HG02884 (cell line): ENCODE data around the gene HES5.

Experiments used
- ATAC-seq: cut with Tn5 transposase; IDR thresholded peaks from one replicate; pipeline ENCODE4 v1.9.1; 2021; ENCODE audit warnings: mild to moderate bottlenecking, moderate library complexity; ENCODE audit not compliant: unreplicated experiment

Gene HES5

DNA sequence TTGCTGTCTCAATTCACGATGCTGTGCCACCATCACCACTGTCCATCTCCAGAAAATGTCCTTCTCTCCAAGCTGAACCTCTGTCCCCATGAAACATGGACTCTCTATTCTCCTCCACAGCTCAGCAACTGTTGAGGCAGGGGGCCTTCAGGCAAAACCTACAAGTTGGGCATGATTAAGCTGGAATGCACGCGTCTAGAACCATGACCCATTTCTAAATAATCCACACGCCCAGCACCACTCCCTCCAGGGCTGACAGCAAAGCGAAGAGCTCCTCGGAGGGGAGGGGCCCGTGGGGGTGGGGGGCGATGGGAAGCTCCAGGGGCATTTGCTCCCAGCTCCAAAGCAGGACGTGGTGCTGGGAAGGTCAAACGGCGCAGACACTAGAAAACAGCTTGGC lies 3.3 kb upstream of the HES5 start:
- ATAC-seq: no peak

DNA sequence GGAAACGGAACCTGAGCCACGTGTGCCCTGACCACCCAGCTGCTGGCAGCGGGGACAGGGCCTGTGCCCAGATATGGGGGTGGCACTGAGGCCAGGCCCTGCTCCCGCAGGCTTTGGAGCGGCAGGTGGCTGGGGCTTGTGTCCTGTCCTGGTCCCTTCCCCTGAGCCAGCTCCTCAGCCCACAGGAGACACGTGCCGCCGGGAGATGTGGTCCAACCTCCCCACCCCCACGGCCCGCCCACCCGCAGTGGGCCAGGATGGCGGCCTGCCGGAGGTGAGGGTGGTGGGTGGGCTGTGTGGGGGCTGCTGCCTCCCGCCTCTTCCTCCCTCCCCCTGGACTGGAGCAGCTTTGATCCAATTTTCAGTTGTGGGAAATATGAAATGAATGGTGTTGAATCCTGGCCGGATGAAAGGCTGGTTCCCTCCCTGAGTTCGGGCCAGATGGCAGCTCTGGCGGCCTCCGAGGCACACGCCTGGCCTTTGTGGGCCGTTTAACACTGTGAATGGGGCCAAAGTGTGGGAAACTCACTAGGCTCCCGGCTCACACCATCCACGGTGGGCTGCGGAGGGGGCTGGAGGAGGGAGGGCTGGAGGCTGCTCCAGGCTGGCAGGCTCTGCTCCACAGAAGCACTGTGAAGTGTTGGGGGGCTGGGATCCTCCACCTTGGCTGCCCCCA lies 2.6 kb upstream of the HES5 start:
- no peak for ATAC-seq

DNA sequence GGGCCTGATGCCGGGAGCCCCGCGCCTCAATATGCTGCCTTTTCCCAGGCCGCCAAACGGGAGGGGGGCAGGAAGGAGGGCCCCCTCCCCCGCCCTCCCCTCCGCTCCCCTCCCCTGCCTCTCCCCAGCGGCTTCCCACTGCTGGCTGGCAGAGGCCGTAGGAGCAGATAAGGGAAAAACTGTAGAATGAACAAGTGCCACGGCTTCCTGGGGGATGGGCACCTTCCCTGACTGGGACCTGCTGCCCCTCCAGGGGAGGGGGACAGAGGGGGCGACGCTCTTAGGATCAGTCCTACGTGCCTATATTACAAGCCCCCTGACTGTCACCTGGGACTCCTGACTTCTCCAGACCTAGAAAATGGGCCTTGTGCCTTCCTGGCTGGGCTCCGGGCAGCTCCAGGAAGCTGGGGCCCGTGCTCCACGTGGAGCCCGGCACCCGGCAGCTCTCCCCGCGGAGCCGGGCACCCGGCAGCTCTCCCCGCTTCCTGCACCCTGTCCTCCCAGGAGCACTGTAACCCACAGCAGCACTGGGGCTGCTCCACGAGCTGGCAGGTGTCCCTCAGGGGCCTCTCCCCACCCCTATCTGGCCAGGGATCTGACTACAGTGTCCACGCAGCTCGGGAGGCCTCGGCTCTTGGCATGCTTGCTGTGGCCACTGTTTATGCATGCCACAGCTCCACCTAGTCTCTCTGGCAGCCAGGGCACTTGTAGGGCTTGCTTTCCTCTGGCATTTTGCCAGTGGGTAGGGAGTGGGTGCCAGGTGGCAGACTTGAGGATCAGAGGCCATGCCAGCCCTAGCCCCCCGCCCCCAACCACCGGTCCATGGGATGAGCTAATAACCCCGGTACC lies 674 bp upstream of the HES5 start:
- ATAC-seq: no peak

DNA sequence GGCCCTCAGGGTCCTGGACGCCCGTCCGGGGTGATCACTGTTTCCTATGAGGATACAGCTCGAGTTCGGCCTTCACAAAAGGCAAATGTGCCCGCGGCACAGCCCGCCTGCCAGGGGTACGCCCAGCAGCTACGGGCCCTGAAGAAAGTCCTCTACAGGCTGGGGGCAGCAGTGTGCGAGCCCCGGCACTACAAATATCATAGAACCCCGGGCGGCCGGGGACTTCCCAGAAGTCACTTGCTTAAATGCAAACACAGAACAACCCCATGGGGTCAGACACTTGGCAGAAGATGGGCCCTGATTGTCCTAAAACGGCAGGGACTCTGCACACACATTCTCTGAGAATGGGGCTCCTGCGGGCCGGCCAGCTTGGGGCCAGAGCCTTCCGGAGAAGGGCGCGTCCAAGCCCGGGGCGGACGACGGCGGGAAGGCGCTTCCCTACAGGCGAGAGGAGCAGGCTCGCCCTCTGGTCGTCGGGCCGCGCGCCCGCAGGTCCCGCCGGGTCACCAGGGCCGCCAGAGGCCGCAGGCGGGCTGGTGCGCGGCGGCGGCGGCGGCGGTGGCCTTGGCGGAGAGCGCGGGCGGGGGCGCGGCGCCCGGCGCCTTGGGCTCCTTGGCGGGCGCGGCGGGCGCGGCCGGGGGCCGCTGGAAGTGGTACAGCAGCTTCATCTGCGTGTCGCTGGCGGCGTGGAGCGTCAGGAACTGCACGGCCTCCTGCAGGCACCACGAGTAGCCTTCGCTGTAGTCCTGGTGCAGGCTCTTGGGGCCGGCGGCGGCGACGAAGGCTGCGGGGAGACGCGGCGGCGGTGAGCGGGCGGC lies 888 bp downstream of the HES5 start:
- ATAC-seq: no peak

DNA sequence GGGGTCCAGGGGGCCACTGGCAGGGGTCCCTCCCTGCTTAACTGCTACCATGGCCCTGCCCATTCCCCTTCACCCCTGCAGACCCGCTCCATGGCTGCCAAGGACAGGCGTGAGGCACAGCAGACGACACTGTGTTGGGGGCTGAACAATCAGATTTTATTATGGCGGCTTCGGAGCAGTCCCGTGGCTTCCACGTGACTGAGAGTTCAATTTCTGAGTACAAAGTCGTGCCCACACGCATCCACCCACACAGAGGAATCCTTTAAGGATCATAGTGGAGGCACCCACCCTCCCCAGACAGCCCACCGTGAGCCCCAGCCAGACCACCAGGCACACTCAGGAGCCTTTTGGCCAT lies 1.5 kb downstream of the HES5 start:
- ATAC-seq: no peak

DNA sequence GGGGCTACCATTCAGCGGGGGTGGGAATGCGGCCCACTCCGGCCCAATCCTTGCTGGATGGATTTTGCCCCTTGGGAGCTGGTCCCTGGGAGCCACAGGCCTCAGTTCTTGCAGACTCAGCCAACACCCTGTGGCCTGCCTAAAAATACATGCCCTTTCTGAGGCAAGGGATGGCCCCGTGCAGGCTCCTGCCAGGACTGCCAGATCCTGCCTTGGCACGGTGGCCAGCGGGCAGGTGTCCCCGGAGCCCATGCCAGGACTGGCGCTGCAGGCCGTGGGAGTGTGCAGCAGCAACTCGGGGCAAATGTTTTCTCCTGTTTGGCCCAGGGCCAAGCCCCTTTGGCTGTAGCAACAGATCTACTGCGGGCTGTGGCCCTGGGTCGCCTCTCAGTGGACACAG lies 2.0 kb downstream of the HES5 start:
- no peak for ATAC-seq

DNA sequence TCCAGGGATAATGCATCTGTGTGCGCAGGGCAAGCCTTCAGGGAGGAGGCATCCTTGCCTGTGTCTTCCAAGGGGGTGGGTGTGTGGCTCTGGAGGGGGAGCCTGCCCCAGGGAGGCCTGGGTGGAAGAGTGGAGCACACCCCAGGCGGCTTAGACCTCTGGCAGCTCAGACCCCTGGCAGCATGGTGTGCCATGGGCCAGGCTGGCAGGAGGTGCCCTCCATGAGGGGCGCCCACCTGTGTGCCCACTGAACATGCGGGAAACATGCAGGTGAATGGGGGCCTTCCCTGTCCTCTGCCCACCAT lies 2.6 kb downstream of the HES5 start:
- no peak for ATAC-seq

DNA sequence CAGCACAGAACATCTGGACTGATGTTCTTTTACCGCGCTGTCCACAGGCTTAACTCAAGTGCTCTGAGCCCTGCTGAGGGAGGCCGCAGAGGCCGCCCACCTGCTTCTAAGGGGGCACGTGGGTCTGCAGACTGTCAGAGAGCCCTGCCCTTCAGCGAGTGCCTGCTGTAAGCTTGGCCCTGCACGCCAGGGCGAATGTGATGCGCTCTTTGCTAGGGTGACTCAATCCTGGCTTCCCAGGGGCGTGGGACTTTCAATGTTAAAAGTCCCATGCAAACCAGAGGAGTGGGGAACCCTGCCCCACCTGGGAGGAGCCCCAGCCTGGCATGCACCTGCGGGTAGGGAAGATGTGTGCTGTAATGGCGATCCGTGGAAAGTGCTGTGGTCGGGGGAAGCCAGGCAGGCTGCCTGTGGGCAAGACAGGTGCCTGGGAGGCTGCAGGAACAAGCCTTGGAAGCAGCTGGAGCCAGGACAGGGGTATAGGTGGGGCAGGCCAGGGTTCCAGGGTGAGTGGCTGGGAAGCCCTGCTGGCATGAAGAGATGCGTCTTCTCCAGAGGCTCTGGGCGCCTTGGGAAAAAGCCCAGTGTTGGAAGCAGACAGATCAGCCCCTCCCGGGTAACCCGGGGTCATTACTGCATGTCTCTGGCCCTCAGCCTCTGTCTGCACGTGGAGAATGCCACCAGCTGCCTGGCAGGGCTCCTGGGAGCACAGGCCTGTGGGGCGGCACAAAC lies 3.1 kb downstream of the HES5 start:
- peak; percentile 38 for ATAC-seq

DNA sequence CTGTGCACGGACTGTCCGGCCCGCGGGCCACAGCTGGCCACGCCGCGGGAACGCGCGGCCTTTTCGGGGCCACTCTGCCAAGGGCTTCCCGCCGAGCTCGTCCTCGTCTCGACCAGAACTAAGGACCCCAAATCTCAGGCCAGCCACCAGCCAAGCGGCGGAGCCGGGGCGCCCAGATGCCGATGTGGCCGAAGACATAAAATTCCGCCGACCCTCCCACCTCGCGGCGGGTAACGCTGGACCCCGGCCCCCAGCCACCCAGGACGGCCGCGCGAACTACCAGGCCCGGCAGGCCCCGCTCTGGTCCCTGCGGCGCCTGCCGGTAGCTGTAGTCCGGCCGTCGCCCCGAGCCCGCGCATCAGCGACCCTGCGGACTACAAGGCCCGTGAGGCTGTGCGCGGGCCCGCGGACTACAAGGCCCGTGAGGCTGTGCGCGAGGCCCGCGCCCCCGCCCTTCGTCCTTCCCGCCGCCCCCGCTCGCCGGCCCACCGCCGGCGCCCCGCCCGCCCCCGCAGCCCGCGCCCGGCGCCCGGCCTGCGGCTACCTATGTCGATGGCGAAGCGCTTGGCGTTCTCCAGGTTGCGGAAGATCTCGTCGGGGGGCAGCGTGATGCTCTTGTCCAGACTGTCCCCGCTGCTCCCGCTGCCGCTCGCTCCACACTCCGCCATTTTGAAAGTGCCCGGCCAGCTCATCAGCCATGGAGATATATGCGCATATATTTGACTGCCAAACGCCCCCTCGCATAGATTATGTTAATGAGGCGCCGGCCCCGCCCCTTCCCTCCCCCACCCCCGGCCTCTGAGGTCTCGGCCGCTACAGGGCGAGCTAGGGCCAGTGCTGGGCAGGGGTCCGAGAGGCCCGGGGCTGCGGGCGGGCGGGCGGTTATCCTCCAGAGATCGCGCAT lies 3.9 kb downstream of the HES5 start, which contains the start of gene PANK4:
Gene PANK4 (minus strand): TSS at position 677 of the 904 bp plus-strand sequence. CDS start 9 bp downstream, at position 668.
- ATAC-seq: peak; percentile 85

DNA sequence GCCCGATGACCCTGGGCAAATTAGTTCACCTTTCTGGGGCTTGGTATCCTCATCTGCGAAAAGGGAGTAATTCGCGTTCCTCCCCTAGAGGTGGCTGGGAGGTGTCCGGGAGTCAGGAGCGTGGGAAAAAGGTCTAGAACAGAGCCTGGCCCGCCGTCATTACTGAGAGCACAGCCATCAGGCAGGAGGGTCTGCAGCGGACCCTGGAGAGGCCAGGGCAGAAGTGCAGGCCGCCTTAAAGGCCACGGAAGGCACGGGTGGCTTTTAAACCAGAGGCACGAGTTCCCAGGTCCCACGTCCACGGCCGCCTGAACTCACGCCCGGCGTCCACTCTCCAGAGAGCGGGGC lies 4.5 kb downstream of the HES5 start:
- ATAC-seq: no peak

DNA sequence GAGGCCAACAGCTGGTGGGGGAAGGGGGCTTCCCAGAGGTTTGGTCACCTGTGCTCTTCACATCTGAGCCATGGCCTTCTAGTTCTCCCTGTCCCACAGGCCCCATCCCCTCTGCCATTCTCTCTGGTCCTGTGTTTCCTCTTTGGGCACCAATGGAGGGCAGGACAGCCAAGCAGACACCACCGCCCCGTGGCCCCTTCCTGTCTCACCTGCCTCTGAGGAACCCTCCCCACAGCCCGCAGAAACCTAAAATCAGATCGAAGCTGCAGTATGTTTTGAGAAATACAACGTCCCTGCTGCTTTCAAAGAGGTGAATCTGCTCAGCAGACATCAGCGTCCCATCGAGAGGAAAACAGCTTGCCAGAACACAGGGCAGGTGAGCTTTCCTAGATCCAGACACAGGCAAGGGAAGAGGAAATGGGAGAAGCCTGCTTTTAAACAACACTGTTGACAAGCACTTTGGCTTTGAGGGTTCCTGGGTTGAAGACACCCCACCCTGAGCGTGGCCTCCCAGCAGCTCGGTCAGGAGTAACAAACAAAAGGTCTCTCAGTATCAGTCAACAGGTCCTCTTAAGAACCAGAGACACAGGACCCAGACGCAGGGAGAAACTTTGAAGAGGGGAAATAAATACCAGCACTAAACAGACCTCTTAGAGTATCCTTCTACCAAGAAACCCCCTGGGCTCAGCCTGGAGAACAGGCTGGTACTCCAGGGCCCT lies 6.0 kb downstream of the HES5 start:
- no peak for ATAC-seq

DNA sequence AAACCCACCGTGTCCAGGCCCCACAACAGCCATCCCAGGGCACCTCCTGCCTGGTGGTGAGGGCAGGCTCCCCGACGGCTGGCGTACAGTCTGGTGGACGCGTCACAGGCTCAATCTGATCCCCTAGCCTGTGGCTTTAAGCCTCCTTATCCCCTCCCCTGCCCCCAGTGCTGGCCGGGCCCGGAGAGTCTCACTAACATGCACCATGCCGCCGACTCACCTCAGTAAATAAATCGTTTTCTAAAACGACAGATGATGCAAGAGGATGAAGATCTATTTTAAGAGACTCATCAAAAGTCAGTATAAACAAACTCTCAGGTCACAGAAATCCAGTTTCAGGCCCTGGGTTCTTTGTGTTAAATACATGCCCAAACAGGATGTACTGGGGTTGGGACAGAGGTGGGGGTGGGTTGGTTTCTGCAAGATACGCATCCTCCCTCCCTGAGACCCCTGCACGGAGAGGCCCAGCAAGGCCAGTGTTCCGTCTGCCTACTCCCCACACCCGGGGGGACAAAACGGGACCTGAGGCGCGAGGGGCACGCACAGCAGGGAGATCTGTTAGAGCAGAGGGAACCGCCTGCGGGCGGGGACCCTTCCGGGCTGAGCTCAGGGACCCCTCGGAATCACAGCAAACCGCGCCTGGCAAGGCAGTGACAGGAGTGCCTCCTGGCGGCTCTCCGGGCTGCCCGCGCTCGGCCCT lies 6.7 kb downstream of the HES5 start:
- ATAC-seq: no peak

DNA sequence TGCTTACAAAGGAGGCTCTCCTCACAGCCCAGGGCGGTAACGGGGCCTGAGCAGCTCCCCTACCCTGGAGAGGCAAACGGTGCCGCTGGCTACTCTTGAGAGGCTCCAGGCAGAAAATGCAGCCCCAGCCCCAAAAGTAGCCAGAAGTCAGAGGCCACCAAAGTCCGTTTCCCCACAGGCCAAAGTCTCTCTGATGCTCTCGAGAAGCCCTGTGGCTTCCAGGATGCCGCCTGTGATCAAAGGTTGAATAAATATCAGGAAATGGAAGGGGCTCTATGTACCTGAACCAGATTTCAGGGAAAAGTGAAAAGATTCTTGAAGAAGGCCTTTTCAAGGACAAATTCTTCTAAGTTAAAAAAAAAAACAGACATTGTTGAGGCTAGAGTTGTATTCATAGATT lies 7.8 kb downstream of the HES5 start:
- ATAC-seq: no peak

DNA sequence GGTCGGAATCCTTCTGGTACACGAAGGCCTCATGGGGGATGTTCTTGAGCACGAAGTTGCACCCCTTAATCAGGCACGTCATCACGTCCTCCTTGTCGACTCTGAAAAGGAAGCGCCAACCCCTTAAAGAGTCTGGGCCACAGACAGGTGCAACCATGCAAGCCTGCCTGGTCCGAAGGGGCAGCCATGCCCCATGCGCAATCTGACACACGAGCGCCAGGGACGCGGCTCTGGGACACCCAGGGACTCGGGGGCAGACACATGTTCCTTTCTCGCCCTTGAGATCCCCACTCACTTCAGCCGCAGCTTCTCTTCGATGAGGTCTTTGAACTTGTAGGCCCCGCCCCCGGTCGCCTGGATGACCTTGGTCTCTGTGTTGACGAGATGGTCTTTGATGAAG lies 9.3 kb downstream of the HES5 start:
- no peak for ATAC-seq

DNA sequence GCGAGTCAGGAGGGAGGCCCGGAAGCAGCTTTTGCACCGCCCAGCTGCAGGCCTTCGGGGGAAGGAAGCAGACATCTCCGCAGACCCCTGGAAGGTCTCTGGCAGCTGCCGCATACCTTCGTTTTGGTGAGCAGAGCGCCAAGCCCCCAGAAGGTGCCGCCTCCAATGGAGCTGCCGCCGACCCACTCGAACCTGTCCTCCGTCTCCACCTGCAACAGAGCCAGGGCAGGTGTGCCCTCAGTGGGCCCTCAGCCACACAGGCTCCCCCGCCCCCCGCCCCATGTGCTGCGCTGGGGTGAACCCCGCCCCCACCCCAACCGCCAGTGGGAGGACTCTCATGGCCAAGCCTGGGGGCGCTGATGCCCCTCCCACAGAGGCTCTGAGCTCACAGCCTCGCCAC lies 9.9 kb downstream of the HES5 start:
- ATAC-seq: no peak

DNA sequence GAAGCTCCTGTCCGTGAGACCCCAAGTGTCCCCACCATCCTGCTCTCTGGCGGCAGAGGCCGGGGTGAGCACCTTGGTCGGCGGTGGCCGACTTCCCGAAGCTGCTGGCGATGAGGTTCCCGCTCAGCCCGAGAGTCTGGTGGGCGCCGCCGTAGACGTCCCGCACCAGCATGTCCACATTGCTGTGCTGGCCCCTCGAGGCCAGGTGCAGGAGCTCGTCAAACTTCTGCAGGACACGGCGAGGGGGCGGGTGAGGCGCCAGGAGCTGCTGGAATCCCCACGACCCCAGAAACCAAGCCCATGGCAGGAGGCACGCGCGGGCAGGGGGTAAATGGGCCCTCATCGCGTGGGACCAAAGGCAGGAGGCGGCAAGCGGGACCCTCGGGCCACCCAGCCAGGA lies 10.3 kb downstream of the HES5 start:
- ATAC-seq: no peak

DNA sequence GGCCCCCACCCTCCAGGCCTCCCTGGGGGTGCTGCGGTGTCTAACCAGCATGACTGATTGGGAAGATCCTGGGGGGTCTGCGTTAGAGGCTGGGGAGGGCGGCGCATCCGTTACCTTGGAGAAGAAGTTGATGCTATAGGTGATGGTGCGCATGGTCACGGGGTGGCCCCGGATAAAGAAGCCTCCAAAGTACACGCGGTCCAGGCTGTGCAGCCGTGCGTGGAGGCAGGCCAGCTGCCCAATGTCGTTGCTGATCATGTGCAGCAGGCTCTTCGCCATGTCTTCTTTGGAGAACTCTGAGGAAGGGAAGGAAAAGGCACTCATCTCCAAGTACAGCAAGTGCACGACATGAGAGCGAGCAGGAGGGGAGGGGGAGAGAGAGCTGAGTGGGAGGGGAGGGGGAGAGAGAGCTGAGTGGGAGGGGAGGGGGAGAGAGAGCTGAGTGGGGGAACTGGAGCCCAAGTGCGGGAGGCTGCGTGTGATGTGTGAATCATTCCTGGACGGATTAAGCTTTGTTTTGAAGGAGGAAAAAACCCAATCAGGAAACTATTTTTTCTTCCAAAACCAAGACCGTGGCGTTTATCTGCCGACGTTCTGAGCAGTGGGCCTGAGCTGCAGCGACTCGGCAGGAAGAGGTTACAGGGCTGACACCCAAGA lies 10.9 kb downstream of the HES5 start:
- no peak for ATAC-seq

DNA sequence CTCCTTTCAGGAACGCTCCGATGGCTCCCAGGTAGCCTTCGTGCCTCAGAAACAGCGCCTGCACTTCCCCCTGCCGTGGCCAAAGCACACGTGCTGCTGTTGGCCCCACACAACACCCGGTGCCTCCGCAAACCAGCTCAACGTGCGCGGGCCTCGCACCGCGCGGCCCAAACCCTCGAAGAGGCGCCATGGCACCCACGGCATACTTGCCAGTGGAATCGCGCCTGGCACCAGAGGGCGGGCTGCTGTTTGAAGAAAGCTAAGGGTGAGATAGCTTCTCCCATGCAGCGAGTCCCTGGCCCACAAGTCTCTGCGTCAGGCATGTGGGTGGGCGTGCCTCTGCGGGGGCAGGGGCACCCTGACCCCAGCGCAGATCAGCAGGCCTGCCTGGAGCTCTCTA lies 11.5 kb downstream of the HES5 start:
- no peak for ATAC-seq

DNA sequence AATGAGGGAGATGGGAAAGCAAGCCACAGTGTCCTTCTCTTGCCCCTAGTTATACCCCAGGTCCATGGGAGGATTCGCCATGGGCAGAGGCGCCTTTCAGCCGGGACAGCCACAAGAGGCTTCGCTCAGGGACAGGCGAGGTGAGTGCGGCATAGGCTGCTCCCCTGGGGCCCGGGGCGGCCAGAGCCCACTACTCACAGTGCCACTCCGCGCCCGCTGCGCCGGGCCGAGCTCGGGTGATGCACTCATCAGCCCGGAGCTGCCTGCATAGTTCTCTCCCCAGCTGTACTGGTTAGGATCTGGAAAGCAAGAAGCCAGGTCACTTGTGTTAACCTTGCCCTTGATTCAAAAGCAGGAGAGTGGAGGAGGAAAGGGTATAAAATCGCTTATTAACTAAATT lies 12.1 kb downstream of the HES5 start:
- ATAC-seq: no peak
